Measurements from ENCODE around the gene CEL.
"Not testable (repeated sequence)": the region's sequence is repeated elsewhere in the genome, so short reads cannot be mapped to it uniquely, and the experiment has no call there.

The CEL gene

GRCh38 chr9:133088146-133088750, 26.5 kb downstream of the CEL start:
- H3K4me2 ChIP-seq (ENCODE audit: low read length): no peak overlapping the region
- peaks cover 18% of the 10 kb centered on the region for H3K27me3 ChIP-seq (ENCODE audit: control insufficient read depth, insufficient read depth, low read length)
- H3K4me3 ChIP-seq (ENCODE audit: low read length): no peak overlapping the region
- H3K9ac ChIP-seq (ENCODE audit: low read depth, low read length): no peak overlapping the region
- H3K9me3 ChIP-seq (replicated peaks; ENCODE audit: low read length): no peaks in the 10 kb centered on the region
- H3K4me1 ChIP-seq (ENCODE audit: control insufficient read depth, insufficient read depth, low read length): no peaks in the 10 kb centered on the region
- H3K36me3 ChIP-seq (ENCODE audit: insufficient read depth, low read length): no peaks in the 10 kb centered on the region

DNA sequence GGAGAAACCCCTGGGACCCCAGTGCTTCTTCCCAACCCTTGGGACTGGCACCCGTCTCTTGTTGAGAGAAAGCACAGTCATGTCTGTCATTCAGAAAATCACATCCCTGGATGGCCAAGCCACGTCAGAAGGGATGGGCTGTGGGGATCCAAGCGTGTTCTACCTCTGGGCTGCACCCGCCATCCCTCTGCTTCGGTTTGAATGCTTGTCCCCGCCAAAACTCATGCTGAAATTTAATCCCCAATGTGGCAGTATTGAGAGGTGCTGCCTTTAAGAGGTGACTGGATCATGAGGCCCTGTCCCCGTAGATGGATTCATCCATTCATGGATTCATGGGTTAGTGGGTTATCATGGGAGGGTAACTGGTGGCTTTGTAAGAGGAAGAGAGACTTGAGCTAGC, 27.0 kb downstream of the CEL start:
- peaks cover 18% of the 10 kb centered on the region for H3K27me3 ChIP-seq (ENCODE audit: control insufficient read depth, insufficient read depth, low read length)
- no peak overlapping the region for H3K4me2 ChIP-seq (ENCODE audit: low read length)
- no peaks in the 10 kb centered on the region for H3K36me3 ChIP-seq (ENCODE audit: insufficient read depth, low read length)
- H3K4me3 ChIP-seq (ENCODE audit: low read length): no peak overlapping the region
- H3K9ac ChIP-seq (ENCODE audit: low read depth, low read length): no peak overlapping the region
- H3K4me1 ChIP-seq (ENCODE audit: control insufficient read depth, insufficient read depth, low read length): no peaks in the 10 kb centered on the region
- no peaks in the 10 kb centered on the region for H3K9me3 ChIP-seq (replicated peaks; ENCODE audit: low read length)

GRCh38 chr9:133089271-133089671, 27.5 kb downstream of the CEL start:
- Histone ChIP-seq H3K4me3 (ENCODE audit: low read length) (no peak overlapping the region), H3K9ac (ENCODE audit: low read depth, low read length) (no peak overlapping the region), H3K27me3 (ENCODE audit: control insufficient read depth, insufficient read depth, low read length) (peaks cover 18% of the 10 kb centered on the region), H3K36me3 (ENCODE audit: insufficient read depth, low read length) (no peaks in the 10 kb centered on the region), H3K4me2 (ENCODE audit: low read length) (no peak overlapping the region), H3K4me1 (ENCODE audit: control insufficient read depth, insufficient read depth, low read length) (no peaks in the 10 kb centered on the region), H3K9me3 (replicated peaks; ENCODE audit: low read length) (no peaks in the 10 kb centered on the region)

GRCh38 chr9:133090187-133090586, 28.4 kb downstream of the CEL start:
- H3K4me2 ChIP-seq (ENCODE audit: low read length): no peak overlapping the region
- H3K27me3 ChIP-seq (ENCODE audit: control insufficient read depth, insufficient read depth, low read length): peaks cover 18% of the 10 kb centered on the region
- no peaks in the 10 kb centered on the region for H3K4me1 ChIP-seq (ENCODE audit: control insufficient read depth, insufficient read depth, low read length)
- H3K4me3 ChIP-seq (ENCODE audit: low read length): no peak overlapping the region
- no peaks in the 10 kb centered on the region for H3K36me3 ChIP-seq (ENCODE audit: insufficient read depth, low read length)
- no peaks in the 10 kb centered on the region for H3K9me3 ChIP-seq (replicated peaks; ENCODE audit: low read length)
- H3K9ac ChIP-seq (ENCODE audit: low read depth, low read length): no peak overlapping the region

- no peak overlapping the region for H3K4me2 ChIP-seq (ENCODE audit: low read length)
- no peak overlapping the region for H3K4me3 ChIP-seq (ENCODE audit: low read length)
- peaks cover 18% of the 10 kb centered on the region for H3K27me3 ChIP-seq (ENCODE audit: control insufficient read depth, insufficient read depth, low read length)
- no peaks in the 10 kb centered on the region for H3K36me3 ChIP-seq (ENCODE audit: insufficient read depth, low read length)
- no peaks in the 10 kb centered on the region for H3K9me3 ChIP-seq (replicated peaks; ENCODE audit: low read length)
- no peaks in the 10 kb centered on the region for H3K4me1 ChIP-seq (ENCODE audit: control insufficient read depth, insufficient read depth, low read length)
- no peak overlapping the region for H3K9ac ChIP-seq (ENCODE audit: low read depth, low read length)
Observed at GRCh38 chr9:133090752-133091385, 29.1 kb downstream of the CEL start.

DNA sequence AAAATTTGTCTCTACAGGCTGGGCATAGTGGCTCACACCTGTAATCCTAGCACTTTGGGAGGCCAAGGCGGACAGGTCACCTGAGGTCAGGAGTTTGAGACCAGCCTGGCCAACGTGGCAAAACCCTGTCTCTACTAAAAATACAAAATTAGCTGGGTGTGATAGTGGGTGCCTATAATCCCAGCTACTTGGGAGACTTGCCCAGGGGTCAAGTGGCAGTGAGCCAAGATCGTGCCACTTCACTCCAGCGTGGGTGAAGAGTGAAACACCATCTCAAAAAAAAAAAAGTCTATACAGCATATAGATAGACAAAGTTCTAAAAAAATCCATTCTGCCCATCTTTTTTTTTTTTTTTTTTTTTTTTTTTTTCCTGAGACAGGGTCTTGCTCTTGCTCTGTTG, 32.6 kb downstream of the CEL start:
- H3K27me3 ChIP-seq (ENCODE audit: control insufficient read depth, insufficient read depth, low read length); H3K9ac ChIP-seq (ENCODE audit: low read depth, low read length); H3K4me3 ChIP-seq (ENCODE audit: low read length); H3K4me2 ChIP-seq (ENCODE audit: low read length); H3K9me3 ChIP-seq (replicated peaks; ENCODE audit: low read length); H3K4me1 ChIP-seq (ENCODE audit: control insufficient read depth, insufficient read depth, low read length): not testable (repeated sequence)
- peaks cover 19% of the 10 kb centered on the region for H3K36me3 ChIP-seq (ENCODE audit: insufficient read depth, low read length)

GRCh38 chr9:133094842-133095393, 33.1 kb downstream of the CEL start:
- H3K27me3 ChIP-seq (ENCODE audit: control insufficient read depth, insufficient read depth, low read length): no peaks in the 10 kb centered on the region
- H3K4me1 ChIP-seq (ENCODE audit: control insufficient read depth, insufficient read depth, low read length): no peaks in the 10 kb centered on the region
- H3K9ac ChIP-seq (ENCODE audit: low read depth, low read length): no peak overlapping the region
- H3K4me3 ChIP-seq (ENCODE audit: low read length): no peak overlapping the region
- H3K9me3 ChIP-seq (replicated peaks; ENCODE audit: low read length): peaks cover 7% of the 10 kb centered on the region
- peaks cover 20% of the 10 kb centered on the region for H3K36me3 ChIP-seq (ENCODE audit: insufficient read depth, low read length)
- no peak overlapping the region for H3K4me2 ChIP-seq (ENCODE audit: low read length)

DNA sequence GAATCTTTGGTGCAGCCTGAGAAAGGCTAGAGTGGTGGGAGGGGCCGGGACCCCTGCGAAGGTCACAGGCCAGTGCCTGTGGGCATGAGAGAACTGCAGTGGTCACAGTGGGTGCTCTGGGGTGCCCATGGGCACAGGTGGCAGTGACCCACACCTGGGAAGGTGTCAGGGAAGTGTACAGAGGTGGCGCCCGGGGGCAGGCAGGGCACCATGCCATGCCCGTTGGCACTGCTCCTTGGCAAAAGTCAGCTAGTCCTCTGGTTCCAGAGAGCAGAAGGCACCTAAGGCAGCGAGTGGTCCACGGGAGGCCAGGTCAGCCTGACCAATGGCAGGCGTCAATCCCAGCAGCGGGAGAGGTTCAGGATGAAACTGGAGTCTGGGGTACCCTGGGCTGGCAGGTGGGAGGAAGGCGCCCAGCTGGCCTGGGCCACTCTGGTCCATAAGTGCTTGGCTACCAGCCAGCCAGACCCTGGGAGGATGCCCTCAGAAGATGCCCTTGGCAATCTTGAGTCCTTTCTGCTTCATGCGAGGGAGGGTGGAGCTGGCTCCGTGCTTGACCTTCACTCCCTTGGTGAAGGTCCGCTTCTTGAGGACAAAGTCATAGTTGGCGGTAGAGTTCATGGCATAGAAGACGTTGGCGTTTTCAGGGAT, 36.4 kb downstream of the CEL start:
- H3K4me1 ChIP-seq (ENCODE audit: control insufficient read depth, insufficient read depth, low read length): no peaks in the 10 kb centered on the region
- H3K9ac ChIP-seq (ENCODE audit: low read depth, low read length): no peak overlapping the region
- H3K4me3 ChIP-seq (ENCODE audit: low read length): no peak overlapping the region
- H3K36me3 ChIP-seq (ENCODE audit: insufficient read depth, low read length): peaks cover 50% of the 10 kb centered on the region
- H3K4me2 ChIP-seq (ENCODE audit: low read length): no peak overlapping the region
- H3K27me3 ChIP-seq (ENCODE audit: control insufficient read depth, insufficient read depth, low read length): no peaks in the 10 kb centered on the region
- peaks cover 7% of the 10 kb centered on the region for H3K9me3 ChIP-seq (replicated peaks; ENCODE audit: low read length)

DNA sequence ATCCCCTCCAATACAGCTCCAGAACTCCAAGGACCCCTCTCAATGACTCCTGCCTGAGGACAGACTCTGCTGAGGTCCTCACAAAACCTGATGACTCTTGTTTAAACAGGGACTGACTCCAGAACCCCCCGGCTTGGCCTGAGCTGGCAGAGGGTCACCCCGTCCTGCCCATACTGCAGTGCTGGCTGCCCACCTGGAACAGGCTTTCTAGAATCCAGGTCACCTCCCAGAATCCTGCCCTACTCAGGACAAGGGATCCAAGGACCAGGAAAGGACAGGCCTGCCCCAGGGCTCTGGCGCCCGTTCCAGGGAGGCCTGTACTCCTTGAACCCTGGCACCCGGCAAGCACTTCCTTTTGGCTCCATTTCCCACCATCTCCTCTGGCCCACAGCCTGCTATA, 37.1 kb downstream of the CEL start:
- Histone ChIP-seq H3K27me3 (ENCODE audit: control insufficient read depth, insufficient read depth, low read length) (no peaks in the 10 kb centered on the region), H3K36me3 (ENCODE audit: insufficient read depth, low read length) (peaks cover 50% of the 10 kb centered on the region), H3K9ac (ENCODE audit: low read depth, low read length) (no peak overlapping the region), H3K9me3 (replicated peaks; ENCODE audit: low read length) (peaks cover 7% of the 10 kb centered on the region), H3K4me1 (ENCODE audit: control insufficient read depth, insufficient read depth, low read length) (no peaks in the 10 kb centered on the region), H3K4me2 (ENCODE audit: low read length) (no peak overlapping the region), H3K4me3 (ENCODE audit: low read length) (no peak overlapping the region)

- Histone ChIP-seq H3K27me3 (ENCODE audit: control insufficient read depth, insufficient read depth, low read length) (no peaks in the 10 kb centered on the region), H3K9ac (ENCODE audit: low read depth, low read length) (no peak overlapping the region), H3K36me3 (ENCODE audit: insufficient read depth, low read length) (peaks cover 50% of the 10 kb centered on the region), H3K9me3 (replicated peaks; ENCODE audit: low read length) (peaks cover 7% of the 10 kb centered on the region), H3K4me3 (ENCODE audit: low read length) (no peak overlapping the region), H3K4me1 (ENCODE audit: control insufficient read depth, insufficient read depth, low read length) (no peaks in the 10 kb centered on the region), H3K4me2 (ENCODE audit: low read length) (no peak overlapping the region)
Observed at GRCh38 chr9:133099726-133100505, 38.1 kb downstream of the CEL start.

All from skeletal muscle satellite cell (primary cell).